PC-3 (cell line): Measurements from ENCODE around the gene GSTM3. TPM values are rescaled to one million over a fixed set of nuclear protein-coding genes. Genes with fewer than 3 reads are reported as not detected.

Experiments used
- ATAC-seq: fragments of 200-7000 bp; cut with Tn5 transposase; 2 replicates; pipeline ENCODE4 v1.9.1; 2020; ENCODE audit warnings: mild to moderate bottlenecking, moderate library complexity
- BruUV-seq: library from RNA; stranded (reverse); fragments of 400-500 nt; replicated peaks from 2 replicates; lab custom pipeline; 2021; lab: Mats Ljungman, UMichigan
- CTCF ChIA-PET: fragments of 300-600 bp; sonication (Branson Sonifier 250); formaldehyde crosslinking; loops from one replicate; lab custom pipeline; 2022; ENCODE audit warnings: antibody characterized with exemption; lab: Charles Lee
- POLR2A ChIA-PET: fragments of 300-600 bp; sonication (Branson Sonifier 250); formaldehyde crosslinking; loops from one replicate; lab custom pipeline; 2022; ENCODE audit warnings: antibody characterized with exemption; ENCODE audit not compliant: unreplicated experiment; lab: Charles Lee
- DNase-seq: peaks from one replicate; pipeline ENCODE4 v3.0.0-alpha.2; 2015
- H2AFZ ChIP-seq: fragments of 300-600 bp; sonication (generic); 2 replicates; pipeline ENCODE4 v1.6.0; 2016; ENCODE audit warnings: antibody characterized with exemption, low read length
- H3F3A ChIP-seq: fragments of 300-600 bp; sonication (generic); one replicate; pipeline ENCODE4 v1.6.0; 2017; ENCODE audit warnings: antibody characterized with exemption, low read length, control low read depth, mild to moderate bottlenecking; ENCODE audit not compliant: unreplicated experiment
- H3K27ac ChIP-seq: fragments of 300-600 bp; sonication (generic); 2 replicates; pipeline ENCODE4 v1.5.1; 2016; ENCODE audit warnings: mild to moderate bottlenecking, low read length
- H3K27me3 ChIP-seq: fragments of 300-600 bp; sonication (generic); 2 replicates; pipeline ENCODE4 v1.6.1; 2016; ENCODE audit warnings: low read length, mixed read lengths
- H3K36me3 ChIP-seq: fragments of 300-600 bp; sonication (generic); 2 replicates; pipeline ENCODE4 v1.6.1; 2016; ENCODE audit warnings: low read depth, mixed run types, low read length, mixed read lengths
- H3K4me1 ChIP-seq: fragments of 300-600 bp; sonication (generic); 2 replicates; pipeline ENCODE4 v1.5.1; 2016; ENCODE audit warnings: low read length; ENCODE audit not compliant: insufficient read depth
- H3K4me2 ChIP-seq: fragments of 300-600 bp; sonication (generic); 2 replicates; pipeline ENCODE4 v1.6.0; 2016; ENCODE audit warnings: low read length
- H3K4me3 ChIP-seq: fragments of 300-600 bp; sonication (generic); 2 replicates; pipeline ENCODE4 v1.5.1; 2016; ENCODE audit warnings: mild to moderate bottlenecking, low read length, mixed read lengths
- H3K79me2 ChIP-seq: fragments of 300-600 bp; sonication (generic); 2 replicates; pipeline ENCODE4 v1.6.1; 2017; ENCODE audit warnings: low read length, mixed read lengths
- H3K9ac ChIP-seq: fragments of 300-600 bp; sonication (generic); 2 replicates; pipeline ENCODE4 v1.6.0; 2016; ENCODE audit warnings: mild to moderate bottlenecking, low read length
- H3K9me2 ChIP-seq: fragments of 300-600 bp; sonication (generic); replicated peaks from 2 replicates; pipeline ENCODE4 v1.6.1; 2016; ENCODE audit warnings: mixed run types, low read length, mixed read lengths
- H3K9me3 ChIP-seq: fragments of 300-600 bp; sonication (generic); 2 replicates; pipeline ENCODE4 v1.6.1; 2016; ENCODE audit warnings: low read length, mixed read lengths
- H4K20me1 ChIP-seq: fragments of 300-600 bp; sonication (generic); 2 replicates; pipeline ENCODE4 v1.6.1; 2016; ENCODE audit warnings: low read length, mixed read lengths
- EZH2 ChIP-seq: fragments of 300-600 bp; sonication (generic); IDR thresholded peaks from one replicate; pipeline ENCODE4 v1.6.1; 2017; ENCODE audit warnings: antibody characterized with exemption, mild to moderate bottlenecking, low read length; ENCODE audit not compliant: unreplicated experiment
- EZH2phosphoT487 ChIP-seq: fragments of 300-600 bp; sonication (generic); IDR thresholded peaks from 2 replicates; pipeline ENCODE4 v1.6.1; 2018; ENCODE audit warnings: mild to moderate bottlenecking, antibody characterized with exemption, low read length, borderline replicate concordance
- intact Hi-C: fragments of 100-400 bp; cut with micrococcal nuclease; formaldehyde crosslinking; loops from 2 replicates; pipeline ENCODE4 v1.9.0; 2023
- total RNA-seq: library from RNA; depleted of rRNA; stranded (reverse); fragments of >200 nt; gene quantifications from 2 replicates; pipeline ENCODE4 v1.2.3, GENCODE V29; 2014
- TF ChIP-seq, protein P1 (sequence below): fragments of 300-600 bp; sonication (generic); conservative IDR thresholded peaks from 2 replicates; pipeline ENCODE4 v1.5.1; 2017; ENCODE audit warnings: antibody characterized with exemption, low read depth, mild to moderate bottlenecking, low read length

GSTM3 gene
- total RNA-seq, 1 experiment from 2014 or later = 76.6 TPM

DNA sequence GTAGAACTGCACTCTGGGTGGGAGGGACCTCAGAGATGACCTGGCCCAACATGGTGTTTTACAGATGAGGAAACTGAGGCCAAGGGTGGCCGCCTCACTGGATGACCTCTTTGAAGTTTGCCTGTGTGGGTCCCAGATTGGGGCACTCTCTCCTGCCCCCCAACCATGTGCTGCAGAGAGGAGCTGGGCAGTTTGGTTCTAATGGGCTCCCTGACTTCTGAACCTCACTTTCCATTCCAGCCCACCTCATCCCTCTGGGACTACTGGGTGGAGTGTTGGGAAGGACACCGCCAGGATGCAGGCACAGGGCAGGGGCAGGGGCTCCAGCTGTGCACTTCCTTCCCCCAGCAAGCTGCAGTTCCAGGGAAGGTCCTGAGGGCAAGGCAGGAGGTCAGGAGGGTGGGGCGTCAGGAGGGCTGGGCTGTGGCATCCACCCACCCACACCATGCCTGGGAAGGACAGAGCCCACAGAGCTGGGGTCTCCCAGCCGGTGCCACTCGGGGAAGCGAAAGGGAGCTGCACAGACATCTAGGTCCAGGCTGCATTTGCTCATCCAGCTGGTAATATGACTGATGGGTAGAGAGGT lies 33.2 kb upstream of the GSTM3 start:
- Histone ChIP-seq H3K27ac (no peak overlapping the region), H3K9me2 (no peaks in the 10 kb centered on the region), H3K9me3 (no peaks in the 10 kb centered on the region), H2AFZ (no peak overlapping the region), H3K79me2 (no peaks in the 10 kb centered on the region), H3K36me3 (no peaks in the 10 kb centered on the region), H3K4me2 (no peak overlapping the region), H3K27me3 (no peaks in the 10 kb centered on the region), H3F3A (no peaks in the 10 kb centered on the region), H3K4me1 (peaks cover 14% of the 10 kb centered on the region; the same call in 1 of the 2 replicates), H3K4me3 (no peak overlapping the region), H4K20me1 (no peaks in the 10 kb centered on the region), H3K9ac (no peak overlapping the region)
- DNase-seq (no peak), ATAC-seq (no peak)
- TF ChIP-seq EZH2phosphoT487 (no peak), EZH2 (no peak)
- TF ChIP-seq, protein P1, sequence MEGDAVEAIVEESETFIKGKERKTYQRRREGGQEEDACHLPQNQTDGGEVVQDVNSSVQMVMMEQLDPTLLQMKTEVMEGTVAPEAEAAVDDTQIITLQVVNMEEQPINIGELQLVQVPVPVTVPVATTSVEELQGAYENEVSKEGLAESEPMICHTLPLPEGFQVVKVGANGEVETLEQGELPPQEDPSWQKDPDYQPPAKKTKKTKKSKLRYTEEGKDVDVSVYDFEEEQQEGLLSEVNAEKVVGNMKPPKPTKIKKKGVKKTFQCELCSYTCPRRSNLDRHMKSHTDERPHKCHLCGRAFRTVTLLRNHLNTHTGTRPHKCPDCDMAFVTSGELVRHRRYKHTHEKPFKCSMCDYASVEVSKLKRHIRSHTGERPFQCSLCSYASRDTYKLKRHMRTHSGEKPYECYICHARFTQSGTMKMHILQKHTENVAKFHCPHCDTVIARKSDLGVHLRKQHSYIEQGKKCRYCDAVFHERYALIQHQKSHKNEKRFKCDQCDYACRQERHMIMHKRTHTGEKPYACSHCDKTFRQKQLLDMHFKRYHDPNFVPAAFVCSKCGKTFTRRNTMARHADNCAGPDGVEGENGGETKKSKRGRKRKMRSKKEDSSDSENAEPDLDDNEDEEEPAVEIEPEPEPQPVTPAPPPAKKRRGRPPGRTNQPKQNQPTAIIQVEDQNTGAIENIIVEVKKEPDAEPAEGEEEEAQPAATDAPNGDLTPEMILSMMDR = no peak; the same call in 1 of the 2 replicates
- ChIA-PET POLR2A (no interaction called here), CTCF (interaction anchor here (0.6 to 5.3 kb wide), 5 partner anchors 134 to 211 kb away, joined by 3 to 59 read pairs (median 4); partner anchors contain the start of genes AHCYL1, AMPD2 and GNAT2)
- intact Hi-C loops = loop anchor here (1.0 kb wide), 3 partner anchors 56 to 228 kb away; no protein-coding TSS in a partner anchor
- no TSS peak for BruUV-seq

DNA sequence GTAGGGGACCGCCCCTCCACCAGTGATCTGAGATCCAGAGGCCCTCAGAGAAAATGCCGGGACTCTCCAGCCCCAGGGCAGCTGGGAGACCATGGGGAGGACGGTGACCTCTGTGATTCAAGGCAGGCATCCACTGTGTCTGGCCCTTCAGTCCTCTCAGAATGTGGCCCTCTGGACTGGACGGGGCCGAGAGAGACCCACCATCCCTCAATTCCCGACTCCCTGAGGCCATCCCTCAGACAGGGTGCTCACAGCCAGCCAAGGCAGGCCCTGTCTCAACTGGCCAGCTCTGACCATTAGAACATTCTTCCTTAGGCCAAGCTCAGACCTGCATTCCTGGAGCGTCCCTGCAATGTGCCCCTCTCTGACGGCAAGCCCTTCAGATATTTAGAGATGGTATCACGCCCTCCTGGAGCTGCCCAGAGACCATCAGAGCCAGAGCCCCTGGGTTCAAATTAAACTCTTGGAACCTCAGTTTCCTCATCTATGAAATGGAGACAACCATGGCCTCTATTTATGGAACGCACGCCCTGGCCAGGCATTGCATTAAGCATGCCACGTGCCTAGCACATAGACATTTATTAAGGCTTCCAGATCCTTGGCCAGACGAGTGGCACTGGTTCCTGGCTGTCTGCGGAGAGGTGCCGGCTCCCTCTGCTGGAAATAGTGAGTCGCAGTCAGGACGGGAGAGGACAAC lies 32.5 kb upstream of the GSTM3 start:
- Histone ChIP-seq H3K27ac (no peak overlapping the region), H4K20me1 (no peaks in the 10 kb centered on the region), H3K9me3 (no peaks in the 10 kb centered on the region), H2AFZ (peak overlapping the region; percentile 47; the same call in 1 of the 2 replicates), H3K4me3 (no peak overlapping the region), H3K36me3 (no peaks in the 10 kb centered on the region), H3K27me3 (no peaks in the 10 kb centered on the region), H3K4me2 (no peak overlapping the region), H3K79me2 (no peaks in the 10 kb centered on the region), H3K4me1 (peaks cover 14% of the 10 kb centered on the region; the same call in 1 of the 2 replicates), H3F3A (no peaks in the 10 kb centered on the region), H3K9me2 (no peaks in the 10 kb centered on the region), H3K9ac (no peak overlapping the region)
- TF ChIP-seq, protein P1 = peak; percentile 97
- TF ChIP-seq EZH2phosphoT487 (no peak), EZH2 (no peak)
- peak; percentile 88 for DNase-seq
- intact Hi-C loops = loop anchor here (1.0 kb wide), 3 partner anchors 55 to 227 kb away; no protein-coding TSS in a partner anchor
- ChIA-PET CTCF (interaction anchor here (1.5 to 5.3 kb wide), 2 partner anchors 133 to 211 kb away, joined by 12 to 59 read pairs; partner anchors contain the start of gene AHCYL1), POLR2A (no interaction called here)
- ATAC-seq = peak; percentile 88
- BruUV-seq = no TSS peak
